Karpas-422 (cell line): ENCODE data around the gene HDGFL2. TPM values are rescaled to one million over a fixed set of nuclear protein-coding genes. Genes with fewer than 3 reads are reported as not detected.
A peak's percentile ranks its signal among the peaks of the same experiment; 100 is the strongest.

Experiments used
- DNase-seq: peaks from one replicate; pipeline ENCODE4 v3.0.0-alpha.2; 2015
- H2AFZ ChIP-seq: fragments of 200-600 bp; sonication (generic); 2 replicates; pipeline ENCODE4 v1.6.1; 2014; ENCODE audit warnings: antibody characterized with exemption, low read length, mixed read lengths
- H3K27ac ChIP-seq: fragments of 200-600 bp; sonication (generic); 2 replicates; pipeline ENCODE4 v1.5.1; 2014; ENCODE audit warnings: mild to moderate bottlenecking, low read length, moderate library complexity
- H3K27me3 ChIP-seq: fragments of 200-600 bp; sonication (generic); 2 replicates; pipeline ENCODE4 v1.6.1; 2014; ENCODE audit warnings: low read length, mixed read lengths
- H3K36me3 ChIP-seq: fragments of 200-600 bp; sonication (generic); 2 replicates; pipeline ENCODE4 v1.6.1; 2014; ENCODE audit warnings: low read length, mixed read lengths; ENCODE audit not compliant: insufficient read depth
- H3K4me1 ChIP-seq: fragments of 200-600 bp; sonication (generic); 2 replicates; pipeline ENCODE4 v1.6.1; 2014; ENCODE audit warnings: mild to moderate bottlenecking, low read length, mixed read lengths
- H3K4me2 ChIP-seq: fragments of 200-600 bp; sonication (generic); 2 replicates; pipeline ENCODE4 v1.6.1; 2014; ENCODE audit warnings: low read length, low read depth, mild to moderate bottlenecking; ENCODE audit not compliant: poor library complexity, severe bottlenecking
- H3K4me3 ChIP-seq: fragments of 200-600 bp; sonication (generic); 2 replicates; pipeline ENCODE4 v1.5.1; 2014; ENCODE audit warnings: mild to moderate bottlenecking, antibody characterized with exemption, low read length, mixed read lengths
- H3K79me2 ChIP-seq: fragments of 200-600 bp; sonication (generic); 2 replicates; pipeline ENCODE4 v1.6.1; 2014; ENCODE audit warnings: mild to moderate bottlenecking, low read length, mixed read lengths
- H3K9ac ChIP-seq: fragments of 200-600 bp; sonication (generic); 2 replicates; pipeline ENCODE4 v1.6.0; 2014; ENCODE audit warnings: low read length
- H3K9me2 ChIP-seq: fragments of 200-600 bp; sonication (generic), shearing (Covaris generic); replicated peaks from 2 replicates; pipeline ENCODE4 v1.6.0; 2014; ENCODE audit warnings: mild to moderate bottlenecking, low read length, moderate library complexity; ENCODE audit not compliant: insufficient read depth
- H3K9me3 ChIP-seq: fragments of 300-700, 200-600 bp; sonication (generic); 2 replicates; pipeline ENCODE4 v1.6.1; 2014; ENCODE audit warnings: low read length, mixed read lengths
- H4K20me1 ChIP-seq: fragments of 200-600 bp; sonication (generic); 2 replicates; pipeline ENCODE4 v1.6.1; 2014; ENCODE audit warnings: mild to moderate bottlenecking, antibody characterized with exemption, low read length, low read depth; ENCODE audit not compliant: insufficient read depth
- total RNA-seq: library from RNA; depleted of rRNA; stranded (reverse); fragments of >200 nt; shearing (Covaris generic); gene quantifications from 2 replicates; pipeline ENCODE4 v1.2.3, GENCODE V29; 2014; ENCODE audit warnings: low replicate concordance; rRNA removed

HDGFL2 gene
- total RNA-seq = 49.9 and 81.2 TPM in 2 replicates

- H3K4me2 ChIP-seq = peak within 1 kb of the TSS; percentile 92
- peak within 1 kb of the TSS; percentile 99 for H3K9ac ChIP-seq
- peaks cover 24% of the 10 kb centered on the region for H3K4me1 ChIP-seq
- no peaks in the 10 kb centered on the region; the same call in 1 of the 2 replicates for H4K20me1 ChIP-seq
- peaks cover 42% of the 10 kb centered on the region for H3K79me2 ChIP-seq
- no peaks in the 10 kb centered on the region for H3K27me3 ChIP-seq
- no peaks in the 10 kb centered on the region for H3K9me2 ChIP-seq
- no peak for DNase-seq
- H3K9me3 ChIP-seq = no peaks in the 10 kb centered on the region
- peak within 1 kb of the TSS; percentile 97 for H3K4me3 ChIP-seq
- H3K36me3 ChIP-seq = no peaks in the 10 kb centered on the region; the same call in 1 of the 2 replicates
- peak within 1 kb of the TSS; percentile 11; the same call in 1 of the 2 replicates for H2AFZ ChIP-seq
- peak within 1 kb of the TSS; percentile 82 for H3K27ac ChIP-seq
These were observed at the start of gene HDGFL2 for GRCh38 chr19:4472174-4472974. Gene HDGFL2 (plus strand): TSS chr19:4472297. CDS start chr19:4472351, 54 bp downstream.

- H3K4me1 ChIP-seq = no peaks in the 10 kb centered on the region
- no peak overlapping the region for H3K4me3 ChIP-seq
- DNase-seq = no peak
- no peak overlapping the region for H3K27ac ChIP-seq
- no peak overlapping the region for H3K9ac ChIP-seq
- no peaks in the 10 kb centered on the region for H3K9me2 ChIP-seq
- 0 out of 2 replicates have a peak, but pooled peaks cover 3% of the 10 kb centered on the region for H3K79me2 ChIP-seq
- H3K4me2 ChIP-seq = no peak overlapping the region
- no peaks in the 10 kb centered on the region for H3K27me3 ChIP-seq
- H4K20me1 ChIP-seq = no peaks in the 10 kb centered on the region
- H3K9me3 ChIP-seq = no peaks in the 10 kb centered on the region
- H2AFZ ChIP-seq = no peak overlapping the region
- H3K36me3 ChIP-seq = peaks cover 28% of the 10 kb centered on the region
These were observed 48.5 kb upstream of the HDGFL2 start for GRCh38 chr19:4423416-4424126.

- no peaks in the 10 kb centered on the region for H3K4me1 ChIP-seq
- 0 out of 2 replicates have a peak, but pooled peaks cover under 1% of the 10 kb centered on the region for H4K20me1 ChIP-seq
- no peaks in the 10 kb centered on the region for H3K9me2 ChIP-seq
- no peak overlapping the region for H3K4me3 ChIP-seq
- H3K27ac ChIP-seq = no peak overlapping the region
- H3K79me2 ChIP-seq = no peaks in the 10 kb centered on the region
- H3K4me2 ChIP-seq = no peak overlapping the region
- no peaks in the 10 kb centered on the region for H3K9me3 ChIP-seq
- no peak overlapping the region for H3K9ac ChIP-seq
- H2AFZ ChIP-seq = no peak overlapping the region
- no peak for DNase-seq
- peaks cover 34% of the 10 kb centered on the region for H3K36me3 ChIP-seq
- no peaks in the 10 kb centered on the region for H3K27me3 ChIP-seq
These were observed 46.6 kb upstream of the HDGFL2 start for GRCh38 chr19:4425537-4425936.

- Histone ChIP-seq H3K27me3 (no peaks in the 10 kb centered on the region), H3K4me2 (no peak overlapping the region), H2AFZ (no peak overlapping the region), H3K36me3 (peaks cover 44% of the 10 kb centered on the region), H3K4me3 (no peak overlapping the region), H3K9ac (no peak overlapping the region), H3K9me3 (no peaks in the 10 kb centered on the region), H3K79me2 (no peaks in the 10 kb centered on the region), H4K20me1 (0 out of 2 replicates have a peak, but pooled peaks cover 8% of the 10 kb centered on the region), H3K9me2 (no peaks in the 10 kb centered on the region), H3K27ac (no peak overlapping the region), H3K4me1 (peaks cover 15% of the 10 kb centered on the region)
- DNase-seq = no peak
These were observed 43.6 kb upstream of the HDGFL2 start for GRCh38 chr19:4428326-4428975.

- Histone ChIP-seq H4K20me1 (0 out of 2 replicates have a peak, but pooled peaks cover 8% of the 10 kb centered on the region), H3K27ac (no peak overlapping the region), H3K36me3 (peaks cover 43% of the 10 kb centered on the region), H3K9ac (no peak overlapping the region), H2AFZ (no peak overlapping the region), H3K27me3 (no peaks in the 10 kb centered on the region), H3K4me1 (peaks cover 15% of the 10 kb centered on the region), H3K9me2 (no peaks in the 10 kb centered on the region), H3K9me3 (no peaks in the 10 kb centered on the region), H3K79me2 (peaks cover under 1% of the 10 kb centered on the region), H3K4me3 (no peak overlapping the region), H3K4me2 (no peak overlapping the region)
- DNase-seq = no peak
These were observed 42.8 kb upstream of the HDGFL2 start for GRCh38 chr19:4429256-4429655.

- H4K20me1 ChIP-seq = peaks cover 13% of the 10 kb centered on the region; the same call in 1 of the 2 replicates
- peaks cover 48% of the 10 kb centered on the region for H3K36me3 ChIP-seq
- no peaks in the 10 kb centered on the region for H3K9me3 ChIP-seq
- H3K4me2 ChIP-seq = no peak overlapping the region
- no peak overlapping the region for H3K4me3 ChIP-seq
- H3K4me1 ChIP-seq = peaks cover 15% of the 10 kb centered on the region
- peaks cover 6% of the 10 kb centered on the region for H3K79me2 ChIP-seq
- H3K9ac ChIP-seq = no peak overlapping the region
- no peak overlapping the region for H3K27ac ChIP-seq
- H3K27me3 ChIP-seq = no peaks in the 10 kb centered on the region
- no peaks in the 10 kb centered on the region for H3K9me2 ChIP-seq
- no peak overlapping the region for H2AFZ ChIP-seq
- no peak for DNase-seq
These were observed 42.3 kb upstream of the HDGFL2 start for GRCh38 chr19:4429771-4430171.

GRCh38 chr19:4430760-4431159 is 41.3 kb upstream of the HDGFL2 start:
- peaks cover 15% of the 10 kb centered on the region for H3K4me1 ChIP-seq
- no peak overlapping the region for H3K4me2 ChIP-seq
- peaks cover 41% of the 10 kb centered on the region for H3K36me3 ChIP-seq
- DNase-seq = no peak
- no peaks in the 10 kb centered on the region for H3K9me3 ChIP-seq
- H3K4me3 ChIP-seq = no peak overlapping the region
- H3K27ac ChIP-seq = no peak overlapping the region
- no peaks in the 10 kb centered on the region for H3K9me2 ChIP-seq
- H3K79me2 ChIP-seq = peaks cover 6% of the 10 kb centered on the region
- no peaks in the 10 kb centered on the region for H3K27me3 ChIP-seq
- no peak overlapping the region for H2AFZ ChIP-seq
- peaks cover 13% of the 10 kb centered on the region; the same call in 1 of the 2 replicates for H4K20me1 ChIP-seq
- H3K9ac ChIP-seq = no peak overlapping the region
